H1 (cell line): ENCODE results near the gene HS2ST1. TPM values are rescaled to one million over a fixed set of nuclear protein-coding genes. Genes with fewer than 3 reads are reported as not detected.

Source experiments
- CTCF ChIA-PET: fragments of 300-600 bp; sonication (Branson Sonifier 250); formaldehyde crosslinking; loops from one replicate; lab custom pipeline; 2021; ENCODE audit not compliant: partially characterized antibody; lab: Charles Lee
- POLR2A ChIA-PET: fragments of 300-600 bp; sonication (Branson Sonifier 250); formaldehyde crosslinking; loops from one replicate; lab custom pipeline; 2021; ENCODE audit warnings: inconsistent platforms; ENCODE audit not compliant: partially characterized antibody; lab: Charles Lee
- DNase-seq, 2 experiments: peaks; one replicate each; pipeline versions ENCODE4 v3.0.0 to v3.0.0-alpha.2; 2010 to 2022; ENCODE audit warnings: low spot score in 2 of 2, low read depth in 1 of 2, mixed read lengths in 1 of 2
- FAIRE-seq: peaks from 2 replicates; lab custom pipeline; 2011; peaks lifted over from hg19 to GRCh38; lab: Jason Lieb, UNC
- H2AFZ ChIP-seq: 2 replicates; pipeline ENCODE4 v1.8.1; 2012; ENCODE audit warnings: low read length, inconsistent platforms
- H2AK5ac ChIP-seq: 2 replicates; pipeline ENCODE4 v1.6.1; 2013; ENCODE audit warnings: low read depth, low read length
- H2BK120ac ChIP-seq: replicated peaks from 2 replicates; pipeline ENCODE3; 2013; ENCODE audit warnings: low read depth, low read length, inconsistent platforms
- H2BK12ac ChIP-seq: 2 replicates; pipeline ENCODE4 v1.6.1; 2013; ENCODE audit warnings: low read depth, low read length
- H2BK15ac ChIP-seq: 2 replicates; pipeline ENCODE4 v1.6.1; 2013; ENCODE audit warnings: low read length
- H2BK20ac ChIP-seq: 2 replicates; pipeline ENCODE4 v1.6.1; 2013; ENCODE audit warnings: low read length
- H2BK5ac ChIP-seq: 2 replicates; pipeline ENCODE4 v1.6.1; 2013; ENCODE audit warnings: low read depth, low read length
- H3K14ac ChIP-seq: 2 replicates; pipeline ENCODE4 v1.6.1; 2013; ENCODE audit warnings: inconsistent platforms; ENCODE audit not compliant: insufficient read length
- H3K18ac ChIP-seq: 2 replicates; pipeline ENCODE4 v1.6.1; 2013; ENCODE audit warnings: low read length; ENCODE audit errors: extremely low read depth
- H3K23ac ChIP-seq: 2 replicates; pipeline ENCODE4 v1.6.1; 2013; ENCODE audit warnings: inconsistent platforms; ENCODE audit not compliant: insufficient read length
- H3K23me2 ChIP-seq: 2 replicates; pipeline ENCODE4 v1.6.1; 2013; ENCODE audit warnings: low read depth, low read length
- H3K27ac ChIP-seq: 2 replicates; pipeline ENCODE4 v1.6.1; 2011; ENCODE audit warnings: low read depth, low read length, inconsistent platforms
- H3K27me3 ChIP-seq, 4 experiments: replicated peaks in 1 of 4; 1 replicate in 1 of 4; 2 replicates in 3 of 4; pipeline versions ENCODE4 v1.6.1 to v1.8.1; 2011 to 2013; ENCODE audit warnings: low read length in 3 of 4, mild to moderate bottlenecking in 3 of 4, inconsistent platforms in 2 of 4, mixed read lengths in 2 of 4, moderate library complexity in 1 of 4; ENCODE audit not compliant: control insufficient read depth in 3 of 4, insufficient read depth in 3 of 4; ENCODE audit errors: extremely low read depth in 1 of 4
- H3K36me3 ChIP-seq, 4 experiments: 2 replicates each; pipeline versions ENCODE4 v1.6.1 to v1.8.1; 2011 to 2013; ENCODE audit warnings: mild to moderate bottlenecking in 4 of 4, low read length in 3 of 4, moderate library complexity in 2 of 4, control low read depth in 1 of 4, inconsistent platforms in 1 of 4; ENCODE audit not compliant: insufficient read depth in 4 of 4, control insufficient read depth in 2 of 4
- H3K4ac ChIP-seq: replicated peaks from 2 replicates; pipeline ENCODE3; 2013; ENCODE audit warnings: low read length, low read depth, mixed read lengths, inconsistent platforms; ENCODE audit not compliant: insufficient read length
- H3K4me1 ChIP-seq, 4 experiments: replicated peaks in 1 of 4; 1 replicate in 1 of 4; 2 replicates in 3 of 4; pipeline versions ENCODE4 v1.6.1 to v1.8.1; 2011 to 2013; ENCODE audit warnings: low read length in 3 of 4, inconsistent platforms in 2 of 4, mixed read lengths in 1 of 4; ENCODE audit not compliant: insufficient read depth in 4 of 4, control insufficient read depth in 3 of 4
- H3K4me2 ChIP-seq, 2 experiments: 2 replicates each; pipeline versions ENCODE4 v1.6.1 to v1.8.1; 2011 to 2013; ENCODE audit warnings: low read depth in 2 of 2, low read length in 2 of 2, control low read depth in 1 of 2, inconsistent platforms in 1 of 2, mild to moderate bottlenecking in 1 of 2; ENCODE audit not compliant: insufficient read depth in 1 of 2
- H3K4me3 ChIP-seq, 4 experiments: fragments of 200-600, 300-600 bp in 1 of 4; sonication (generic), shearing (Covaris generic), sonication (Bioruptor Twin) in 1 of 4; 2 replicates each; pipeline versions ENCODE4 v1.5.1 to v1.8.1; 2011 to 2016; ENCODE audit warnings: low read length in 4 of 4, low read depth in 3 of 4, control low read depth in 2 of 4, inconsistent platforms in 2 of 4, mild to moderate bottlenecking in 2 of 4, mixed read lengths in 1 of 4, moderate library complexity in 1 of 4; ENCODE audit not compliant: insufficient read depth in 2 of 4; ENCODE audit errors: extremely low read depth in 1 of 4
- H3K56ac ChIP-seq: replicated peaks from 2 replicates; pipeline ENCODE3; 2013; ENCODE audit warnings: low read depth, mild to moderate bottlenecking, mixed read lengths, low read length, inconsistent platforms; ENCODE audit not compliant: insufficient read length
- H3K79me1 ChIP-seq: 2 replicates; pipeline ENCODE4 v1.6.1; 2013; ENCODE audit warnings: low read depth, low read length, control low read depth
- H3K79me2 ChIP-seq, 2 experiments: 2 replicates each; pipeline versions ENCODE4 v1.6.1 to v1.8.1; 2012 to 2013; ENCODE audit warnings: low read length in 2 of 2, mild to moderate bottlenecking in 2 of 2, inconsistent platforms in 1 of 2; ENCODE audit not compliant: insufficient read depth in 2 of 2, control insufficient read depth in 1 of 2
- H3K9ac ChIP-seq, 4 experiments: replicated peaks in 1 of 4; 1 replicate in 1 of 4; 2 replicates in 3 of 4; pipeline versions ENCODE4 v1.6.1 to v1.8.1; 2011 to 2013; ENCODE audit warnings: low read depth in 3 of 4, low read length in 3 of 4, control low read depth in 2 of 4, mild to moderate bottlenecking in 2 of 4, moderate library complexity in 2 of 4, inconsistent platforms in 1 of 4; ENCODE audit errors: extremely low read depth in 1 of 4
- H3K9me3 ChIP-seq, 2 experiments: 2 replicates each; pipeline versions ENCODE4 v1.6.1 to v1.8.1; 2012 to 2013; ENCODE audit warnings: mild to moderate bottlenecking in 2 of 2, moderate library complexity in 2 of 2, control low read depth in 1 of 2, inconsistent platforms in 1 of 2, low read depth in 1 of 2, low read length in 1 of 2, mixed read lengths in 1 of 2; ENCODE audit not compliant: insufficient read depth in 2 of 2
- H4K20me1 ChIP-seq, 2 experiments: replicated peaks in 1 of 2; 2 replicates each; pipeline versions ENCODE3 to v1.8.1; 2011 to 2013; ENCODE audit warnings: inconsistent platforms in 2 of 2, low read length in 2 of 2, mild to moderate bottlenecking in 1 of 2; ENCODE audit not compliant: insufficient read depth in 2 of 2, control insufficient read depth in 1 of 2
- H4K5ac ChIP-seq: 2 replicates; pipeline ENCODE4 v1.6.1; 2013; ENCODE audit warnings: low read length, low read depth, mixed read lengths, inconsistent platforms; ENCODE audit not compliant: insufficient read length
- H4K8ac ChIP-seq: 2 replicates; pipeline ENCODE4 v1.8.0; 2013; ENCODE audit warnings: mild to moderate bottlenecking, moderate library complexity, low read length, inconsistent platforms; ENCODE audit not compliant: insufficient read depth; ENCODE audit errors: extremely low read depth
- H4K91ac ChIP-seq: replicated peaks from 2 replicates; pipeline ENCODE3; 2013; ENCODE audit warnings: low read length, mixed read lengths, inconsistent platforms; ENCODE audit not compliant: insufficient read length
- ASH2L ChIP-seq: fragments of 200-600, 300-600 bp; sonication (generic); IDR thresholded peaks from one replicate; pipeline ENCODE4 v1.7.1; 2017; ENCODE audit warnings: low read length
- BRCA1 ChIP-seq: IDR thresholded peaks from 2 replicates; pipeline ENCODE4 v1.6.1; 2012; ENCODE audit warnings: low read depth, low read length, improper control_type of control experiment
- CBX5 ChIP-seq: fragments of 300-800, 300-1000 bp; sonication (generic); IDR thresholded peaks from 2 replicates; pipeline ENCODE4 v1.7.1; 2016; ENCODE audit warnings: antibody characterized with exemption, low read length, low read depth
- CHD1 ChIP-seq: IDR thresholded peaks from 2 replicates; pipeline ENCODE4 v1.6.1; 2012; ENCODE audit warnings: low read depth, low read length, improper control_type of control experiment
- CHD2 ChIP-seq: IDR thresholded peaks from 2 replicates; pipeline ENCODE4 v1.6.1; 2012; ENCODE audit warnings: low read length, improper control_type of control experiment
- EGR1 ChIP-seq: IDR thresholded peaks from 2 replicates; pipeline ENCODE4 v1.6.1; 2011; ENCODE audit warnings: low read depth, low read length, borderline replicate concordance
- EZH2 ChIP-seq: fragments of 200-600 bp; sonication (generic); IDR thresholded peaks from 2 replicates; pipeline ENCODE4 v1.7.1; 2012; ENCODE audit warnings: low read depth, mild to moderate bottlenecking, moderate library complexity, low read length, inconsistent platforms; ENCODE audit not compliant: severe bottlenecking
- GABPA ChIP-seq: IDR thresholded peaks from 2 replicates; pipeline ENCODE4 v1.6.1; 2011; ENCODE audit warnings: mild to moderate bottlenecking, low read length, moderate library complexity, borderline replicate concordance; ENCODE audit not compliant: insufficient read depth
- MAFK ChIP-seq: IDR thresholded peaks from 2 replicates; pipeline ENCODE4 v1.6.1; 2012; ENCODE audit warnings: low read depth, mild to moderate bottlenecking, improper control_type of control experiment, low read length
- PHF8 ChIP-seq: fragments of 200-600 bp; sonication (generic); conservative IDR thresholded peaks from 2 replicates; pipeline ENCODE4 v1.7.1; 2012; ENCODE audit warnings: low read depth, mild to moderate bottlenecking, inconsistent platforms, low read length, moderate library complexity
- POLR2A ChIP-seq, 2 experiments: IDR thresholded peaks; 1 replicate in 1 of 2; 2 replicates in 1 of 2; pipeline ENCODE4 v1.6.1; 2011; ENCODE audit warnings: low read depth in 2 of 2, low read length in 2 of 2, mild to moderate bottlenecking in 2 of 2; ENCODE audit errors: control extremely low read depth in 1 of 2
- RAD21 ChIP-seq, 2 experiments: IDR thresholded peaks in 1 of 2; conservative IDR thresholded peaks in 1 of 2; 2 replicates each; pipeline ENCODE4 v1.6.1; 2011; ENCODE audit warnings: low read depth in 2 of 2, low read length in 2 of 2, improper control_type of control experiment in 1 of 2, inconsistent platforms in 1 of 2, mild to moderate bottlenecking in 1 of 2, moderate library complexity in 1 of 2
- RFX5 ChIP-seq: IDR thresholded peaks from 2 replicates; pipeline ENCODE4 v1.6.1; 2011; ENCODE audit warnings: low read depth, low read length, improper control_type of control experiment, borderline replicate concordance
- RXRA ChIP-seq: IDR thresholded peaks from 2 replicates; pipeline ENCODE4 v1.6.1; 2011; ENCODE audit warnings: low read depth, mild to moderate bottlenecking, low read length, moderate library complexity; ENCODE audit not compliant: insufficient read depth
- SP1 ChIP-seq: IDR thresholded peaks from 2 replicates; pipeline ENCODE4 v1.6.1; 2011; ENCODE audit warnings: low read depth, low read length
- SP4 ChIP-seq: IDR thresholded peaks from 2 replicates; pipeline ENCODE4 v1.6.1; 2012; ENCODE audit warnings: low read length, inconsistent platforms
- WGBS, 2 experiments: shearing (Covaris generic) in 1 of 2; methylation state at CpG; one replicate each; pipeline versions ENCODE4 v1.1.6 to v1.1.7; 2013 to 2015; ENCODE audit warnings: low lambda C conversion rate in 2 of 2, mixed read lengths in 2 of 2, inconsistent platforms in 1 of 2, low coverage in 1 of 2, missing lambda C conversion rate in 1 of 2; ENCODE audit not compliant: insufficient replicate concordance in 2 of 2, insufficient coverage in 1 of 2, insufficient read length in 1 of 2; ENCODE audit errors: extremely low coverage in 1 of 2, missing lambda C conversion rate in 1 of 2; 5-methylcytosine and 5-hydroxymethylcytosine counted together
- polyA plus RNA-seq, 7 experiments: library from polyadenylated mRNA; depleted of rRNA in 3 of 7; stranded (reverse) in 5 of 7; unstranded in 2 of 7; fragments of >200 nt in 5 of 7; fragments of 200-250 nt in 2 of 7; gene quantifications; 1 replicate in 5 of 7; 2 replicates in 1 of 7; 4 replicates in 1 of 7; pipeline versions ENCODE4 v1.2.1 to v1.2.3, GENCODE V29; 2011 to 2013; ENCODE audit warnings: missing spikeins in 2 of 7, mixed read lengths in 2 of 7
- total RNA-seq: library from RNA; stranded (reverse); fragmentation: NEBNext Ultra II Directional; extraction: Animal tissue kit (Norgen Biotek cat#: 25700); gene quantifications from 2 replicates; pipeline ENCODE4 v1.2.1, GENCODE V29; 2021

Gene HS2ST1
- total and polyA plus RNA-seq, 2 of the 8 experiments (the other 6 are each of a cell fraction or from before 2014, with no cell fraction given): 5.2 to 28.3 TPM

GRCh38 chr1:87034351-87034750 lies 119.9 kb downstream of the HS2ST1 start:
- no peak overlapping the region for H3K18ac ChIP-seq
- H3K4ac ChIP-seq: no peak overlapping the region
- no peak overlapping the region for H3K9ac ChIP-seq
- no peaks in the 10 kb centered on the region for H3K23me2 ChIP-seq
- DNase-seq: no peak
- H3K4me1 ChIP-seq: no peaks in the 10 kb centered on the region
- no peak overlapping the region for H2AFZ ChIP-seq
- no peak overlapping the region for H2BK15ac ChIP-seq
- no peaks in the 10 kb centered on the region for H3K79me1 ChIP-seq
- 72% methylated on average over 2 of the region's 2 CpGs; no CpG with 5 or more reads in 1 of the 2 experiments for WGBS, 2 experiments
- H3K27ac ChIP-seq: no peak overlapping the region
- no peak overlapping the region for H2AK5ac ChIP-seq
- no peak for FAIRE-seq
- no peak overlapping the region for H2BK20ac ChIP-seq
- no peak overlapping the region for H3K56ac ChIP-seq
- H4K8ac ChIP-seq: no peak overlapping the region
- H4K5ac ChIP-seq: no peak overlapping the region
- H3K23ac ChIP-seq: no peak overlapping the region
- H3K4me3 ChIP-seq: no peak overlapping the region
- H2BK5ac ChIP-seq: no peak overlapping the region
- CTCF ChIA-PET: interaction anchor here (1.2 to 1.6 kb wide), 3 partner anchors 69 to 201 kb away, joined by 3 to 6 read pairs (median 4); no protein-coding TSS in a partner anchor
- no peak overlapping the region for H2BK120ac ChIP-seq
- H3K79me2 ChIP-seq: peaks cover 0 to 50% of the 10 kb centered on the region in 2 experiments; a peak in 2 of 4 replicates
- no peak overlapping the region for H3K4me2 ChIP-seq
- H4K91ac ChIP-seq: no peak overlapping the region
- POLR2A ChIA-PET: no interaction called here
- H3K14ac ChIP-seq: no peak overlapping the region
- H2BK12ac ChIP-seq: no peak overlapping the region
- H3K36me3 ChIP-seq: no peaks in the 10 kb centered on the region
- no peaks in the 10 kb centered on the region for H3K27me3 ChIP-seq
- H3K9me3 ChIP-seq: no peaks in the 10 kb centered on the region
- peaks cover 0 to 2% of the 10 kb centered on the region in 2 experiments for H4K20me1 ChIP-seq
- TF ChIP-seq CHD1 (no peak), GABPA (no peak), POLR2A (IDR thresholded peaks at IDR 0.05; ENCODE audit: control extremely low read depth in 1 of 2, low read depth in 2 of 2, low read length in 2 of 2) (no peak), MAFK (no peak), RAD21 (IDR thresholded peaks at IDR 0.05 in 1 of 2, conservative IDR thresholded peaks at IDR 0.05 in 1 of 2; ENCODE audit: low read depth in 2 of 2, low read length in 2 of 2) (no peak), PHF8 (no peak), RFX5 (no peak), CHD2 (no peak), EGR1 (no peak), CBX5 (no peak), EZH2 (no peak), ASH2L (no peak), SP4 (no peak), RXRA (no peak), BRCA1 (no peak), SP1 (no peak)
